Medulla oblongata (tissue), 1 donor: Measurements from ENCODE around the gene SLC51B.
"Not testable (repeated sequence)": the region's sequence is repeated elsewhere in the genome, so short reads cannot be mapped to it uniquely, and the experiment has no call there.

Experiments
- DNase-seq: peaks from one replicate; pipeline ENCODE4 v3.0.0-alpha.2; 2015; ENCODE audit errors: extremely low spot score

SLC51B gene

DNA sequence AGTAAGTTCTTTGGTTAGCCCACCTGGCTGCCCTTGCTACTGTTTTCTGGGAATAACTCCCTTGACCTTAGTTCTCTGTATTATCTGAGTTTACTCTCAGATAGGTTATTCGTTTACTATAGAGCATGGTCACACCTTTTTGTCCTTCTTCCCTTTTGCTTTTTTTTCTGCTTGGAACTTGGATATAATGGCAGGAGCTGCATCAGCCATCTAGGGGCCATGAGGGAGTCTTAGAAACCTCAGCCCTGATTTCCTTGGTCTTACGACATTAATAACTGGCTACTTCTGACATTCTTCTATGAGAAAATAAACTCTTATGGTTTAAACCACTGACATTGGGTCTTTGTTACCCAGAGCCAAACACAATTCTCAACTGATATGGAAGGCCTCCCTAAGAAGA is 3.4 kb upstream of the SLC51B start:
- DNase-seq = no peak

DNA sequence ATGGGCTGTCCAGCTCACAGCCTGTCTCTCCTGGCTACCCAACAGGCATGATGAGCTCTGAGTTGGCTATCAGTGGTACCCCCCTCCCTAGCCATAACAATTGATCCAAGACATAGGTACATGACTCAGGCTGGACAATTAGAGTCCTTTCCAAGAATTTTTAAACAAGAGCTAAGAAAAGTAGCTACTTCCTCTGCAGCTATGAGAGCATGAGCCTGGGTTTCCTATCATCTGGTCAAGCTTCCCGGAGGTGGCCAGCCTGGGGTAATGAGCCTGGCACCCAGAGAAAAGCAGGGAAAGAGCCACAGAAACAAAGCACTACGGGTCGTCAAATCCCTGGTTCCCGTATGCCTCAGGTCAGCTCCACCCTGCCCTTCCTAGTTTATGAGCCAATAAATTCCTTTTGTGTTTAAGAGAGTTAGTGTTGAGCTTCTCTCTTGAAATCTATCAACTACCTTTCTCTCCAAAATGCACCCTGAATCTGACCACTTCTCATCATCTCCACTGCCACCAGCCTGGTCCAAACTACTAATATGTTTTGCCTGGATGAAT is 2.3 kb upstream of the SLC51B start:
- DNase-seq = no peak

DNA sequence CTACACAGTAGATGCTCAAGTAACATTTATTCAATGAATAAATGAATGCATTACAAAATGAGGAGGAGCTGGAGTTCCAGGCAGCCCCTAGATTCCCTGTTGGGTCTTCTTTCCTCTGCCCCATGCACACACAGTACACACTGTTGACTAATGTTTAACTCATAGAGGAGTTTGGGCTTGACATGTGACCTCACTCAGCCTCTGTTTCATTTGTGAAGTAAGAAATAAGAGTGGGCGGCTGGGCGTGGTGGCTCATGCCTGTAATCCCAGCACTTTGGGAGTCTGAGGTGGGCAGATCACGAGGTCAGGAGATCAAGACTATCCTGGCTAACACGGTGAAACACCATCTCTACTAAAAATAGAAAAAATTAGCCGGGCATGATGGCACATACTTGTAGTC is 969 bp upstream of the SLC51B start:
- DNase-seq = not testable (repeated sequence)

DNA sequence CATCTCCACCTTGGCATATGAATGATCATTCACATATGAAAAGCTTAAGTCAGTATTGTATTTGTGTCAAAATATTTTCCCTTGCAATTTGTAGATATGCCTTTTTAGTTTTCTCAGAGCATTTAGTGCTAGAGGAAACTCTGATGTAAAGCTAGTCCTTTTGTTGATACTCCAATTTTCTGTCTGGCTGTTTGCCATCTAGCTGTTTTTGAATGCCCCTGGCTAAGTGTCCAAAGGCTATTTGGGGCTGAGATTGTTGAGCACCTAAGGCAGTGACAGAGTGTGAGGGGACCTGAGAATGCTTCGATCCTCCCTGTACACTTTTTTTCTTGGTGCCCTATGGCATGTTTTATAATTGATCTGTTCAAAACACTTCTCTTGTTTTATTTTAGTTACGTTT is 3.1 kb downstream of the SLC51B start:
- no peak for DNase-seq

DNA sequence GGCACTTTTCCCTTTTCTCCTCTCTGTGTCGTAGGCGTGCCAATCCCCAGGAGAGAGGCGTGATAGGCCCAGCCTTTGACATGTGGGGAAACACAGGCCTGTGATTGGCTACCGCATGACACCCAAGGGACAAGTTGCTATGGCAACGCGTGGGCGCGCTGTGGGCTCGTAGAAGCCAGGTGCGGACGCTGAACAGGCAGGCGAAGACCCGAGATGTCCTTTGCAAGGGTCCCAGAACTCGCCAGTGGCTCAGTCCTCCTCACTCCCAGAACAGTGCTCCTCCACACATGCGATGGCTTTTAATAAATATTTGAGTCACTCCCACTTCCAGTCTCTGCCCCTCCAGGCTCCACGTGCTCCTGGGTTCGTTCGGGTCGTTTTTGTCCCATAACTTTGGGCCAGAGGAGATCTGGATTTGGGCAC is 4.2 kb downstream of the SLC51B start:
- peak; percentile 97 for DNase-seq

DNA sequence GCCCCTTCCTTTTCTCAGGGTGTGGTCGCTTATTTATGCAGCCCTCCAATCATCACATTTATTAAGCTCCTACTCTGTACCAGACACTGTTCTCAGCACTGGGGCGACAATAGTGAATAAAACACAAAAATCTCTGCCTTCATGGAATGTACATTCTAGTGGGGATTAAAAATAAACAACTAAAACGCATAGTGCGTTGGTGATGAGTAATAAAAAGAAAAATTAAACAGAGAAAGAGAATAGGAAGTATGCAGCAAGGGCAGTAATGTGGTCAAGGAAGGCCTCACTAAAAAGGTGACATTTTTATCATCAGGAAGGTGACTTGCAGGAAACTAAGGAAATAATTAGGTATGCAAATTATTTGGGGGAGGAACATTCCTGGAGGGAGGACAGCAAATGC is 5.1 kb downstream of the SLC51B start:
- no peak for DNase-seq

DNA sequence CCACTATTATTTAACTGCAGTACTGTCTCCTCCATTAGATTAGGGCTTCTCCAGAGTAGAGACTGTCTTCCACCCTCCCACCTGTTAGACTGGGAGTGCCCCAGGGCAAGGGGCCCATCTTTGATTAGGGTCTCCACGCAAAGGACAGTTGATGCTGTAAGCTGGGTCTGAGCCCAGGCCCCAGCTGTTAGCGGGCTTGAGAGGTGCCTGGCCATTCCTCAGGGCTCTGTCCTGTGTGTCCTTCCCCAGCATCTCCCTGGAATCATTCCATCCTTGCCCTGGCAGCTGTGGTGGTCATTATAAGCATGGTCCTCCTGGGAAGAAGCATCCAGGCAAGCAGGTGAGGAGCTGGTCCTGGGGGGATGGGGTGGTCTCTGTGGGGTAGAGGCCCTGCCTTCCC is 6.1 kb downstream of the SLC51B start:
- DNase-seq = no peak

DNA sequence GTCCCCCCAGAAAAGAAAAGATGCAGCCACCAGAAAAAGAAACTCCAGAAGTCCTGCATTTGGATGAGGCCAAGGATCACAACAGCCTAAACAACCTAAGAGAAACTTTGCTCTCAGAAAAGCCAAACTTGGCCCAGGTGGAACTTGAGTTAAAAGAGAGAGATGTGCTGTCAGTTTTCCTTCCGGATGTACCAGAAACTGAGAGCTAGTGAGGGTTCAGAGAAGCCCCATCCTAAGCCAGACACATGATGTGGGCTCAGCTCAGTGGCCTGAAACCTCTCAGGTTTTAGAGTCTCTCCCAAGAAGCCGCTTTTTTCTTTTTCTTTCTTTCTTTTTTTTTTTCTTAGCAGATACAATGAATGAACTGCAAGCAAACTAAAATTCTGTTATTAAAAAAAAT is 7.8 kb downstream of the SLC51B start:
- no peak for DNase-seq

DNA sequence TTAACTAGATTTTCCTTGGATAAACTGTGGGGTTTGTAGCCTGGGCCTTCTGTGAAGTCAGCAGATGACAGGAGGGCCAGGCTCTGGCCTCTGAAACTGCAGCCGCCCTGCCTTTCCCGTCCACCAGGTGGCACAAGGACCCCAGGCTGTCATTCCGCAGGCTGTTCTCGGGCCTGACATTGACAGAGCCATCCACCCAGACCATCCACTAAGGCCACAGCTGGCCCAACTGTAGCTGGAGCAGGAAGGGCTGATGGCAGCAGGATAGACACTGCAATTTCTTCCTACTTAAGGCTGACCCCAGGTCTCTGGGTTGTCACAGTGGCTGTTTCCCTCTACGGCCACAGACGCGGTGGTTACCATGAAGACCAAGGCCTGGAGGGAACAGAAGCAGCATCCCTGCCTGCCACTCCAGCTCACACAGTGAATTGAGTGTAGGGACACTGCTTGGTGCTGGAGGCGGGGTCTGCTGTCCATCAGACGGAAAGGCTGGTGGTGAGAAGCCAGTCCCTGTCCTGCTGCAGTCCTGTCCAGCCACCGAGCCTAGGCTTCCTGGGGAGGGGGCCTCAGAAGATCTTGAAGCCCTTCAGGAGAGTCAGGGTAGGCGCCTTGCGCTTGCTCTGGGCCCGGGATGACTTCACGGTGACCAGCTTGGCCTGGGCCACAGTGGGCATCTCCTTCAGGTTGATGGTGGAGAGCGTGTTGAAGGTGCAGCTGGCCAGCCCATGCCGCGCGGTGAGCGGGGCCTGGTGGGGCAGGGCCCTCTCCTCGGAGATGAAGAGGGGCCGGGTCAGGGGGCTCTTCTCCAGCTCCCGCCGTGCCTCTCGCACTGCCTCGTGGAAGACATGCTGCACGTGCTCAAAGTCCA is 9.4 kb downstream of the SLC51B start:
- DNase-seq = peak; percentile 89

DNA sequence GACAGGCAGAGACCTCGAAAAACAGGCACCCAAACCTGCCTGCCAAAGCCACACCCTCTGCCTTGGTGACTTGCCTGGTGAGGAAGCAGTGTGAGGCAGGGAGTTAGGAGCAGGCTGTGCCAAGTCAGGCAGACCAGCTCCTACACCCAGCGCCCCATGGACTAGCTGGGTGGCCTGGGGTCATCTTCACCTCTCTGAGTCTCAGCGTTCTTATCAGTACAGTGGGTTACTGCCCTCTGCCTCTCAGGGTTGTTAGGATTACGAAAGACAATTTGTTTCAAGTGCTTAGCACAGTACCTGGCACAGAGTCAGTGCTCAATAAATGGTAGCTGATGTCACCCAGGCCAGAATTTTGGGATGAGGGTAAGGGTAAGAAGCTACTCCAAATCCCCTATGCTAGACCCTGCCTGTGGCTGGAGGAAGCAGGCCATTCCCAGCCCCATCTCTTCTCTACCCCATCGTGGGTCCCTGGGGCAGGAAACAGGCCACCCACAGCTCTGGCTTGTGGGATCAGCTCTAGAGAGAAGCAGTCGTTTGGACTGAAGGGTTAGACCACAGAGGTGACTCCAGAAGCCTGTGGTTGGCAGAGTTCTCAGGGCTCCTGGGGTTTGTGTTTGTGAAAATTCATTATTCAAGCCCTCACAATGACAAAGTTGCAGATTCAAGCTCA is 10.1 kb downstream of the SLC51B start:
- no peak for DNase-seq

DNA sequence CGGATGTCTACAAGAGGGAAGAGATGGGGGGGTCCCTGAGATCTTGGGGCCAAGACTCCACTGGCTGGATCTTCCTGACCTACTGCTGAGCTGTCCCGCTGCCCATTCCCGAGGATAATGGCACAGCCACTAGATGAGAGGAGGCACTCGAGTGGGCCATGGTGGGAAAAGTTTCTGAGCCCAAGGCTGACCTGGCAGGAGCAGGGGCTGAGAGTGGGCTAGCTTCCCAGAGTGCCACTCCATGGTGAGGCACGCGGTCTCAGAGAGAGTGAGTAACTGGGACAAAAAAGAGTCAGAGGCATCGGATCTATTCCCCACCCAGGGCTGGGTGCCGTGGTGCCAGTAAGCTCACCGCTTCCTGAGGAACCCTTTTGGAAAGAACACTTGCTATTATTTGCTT is 10.9 kb downstream of the SLC51B start:
- DNase-seq = peak; percentile 69

DNA sequence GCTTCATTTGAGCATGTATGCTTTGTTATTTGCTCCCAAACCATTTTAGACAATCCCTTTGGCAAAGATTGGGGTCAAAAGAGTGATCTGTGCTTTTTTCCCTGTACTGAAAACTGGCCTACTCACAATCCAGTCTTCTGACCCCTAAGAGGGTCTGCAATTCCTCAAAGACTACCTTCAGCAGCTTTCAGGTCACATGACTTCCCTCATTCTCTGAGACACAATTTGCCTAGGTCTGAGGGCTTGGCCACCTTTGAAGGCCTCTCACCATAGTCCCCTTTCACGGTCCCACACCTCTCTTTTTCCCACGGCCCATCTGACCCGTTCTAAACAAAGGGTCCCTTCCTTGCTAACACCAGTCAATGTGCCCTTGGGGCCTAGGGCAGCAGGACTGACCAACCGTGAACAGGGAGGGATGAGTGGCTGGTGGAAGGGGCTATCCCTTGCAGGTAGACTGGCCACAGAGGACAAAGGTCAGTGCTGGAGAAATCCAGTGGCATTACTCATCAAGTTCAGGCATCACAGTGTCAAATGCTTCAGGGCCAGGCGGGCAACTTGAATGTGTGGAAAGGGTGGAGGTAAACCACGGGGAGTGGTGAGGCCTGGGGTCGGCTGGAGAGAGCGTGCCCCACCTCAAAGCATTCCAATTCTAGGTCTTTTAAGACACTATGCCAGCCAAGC is 11.8 kb downstream of the SLC51B start:
- no peak for DNase-seq

DNA sequence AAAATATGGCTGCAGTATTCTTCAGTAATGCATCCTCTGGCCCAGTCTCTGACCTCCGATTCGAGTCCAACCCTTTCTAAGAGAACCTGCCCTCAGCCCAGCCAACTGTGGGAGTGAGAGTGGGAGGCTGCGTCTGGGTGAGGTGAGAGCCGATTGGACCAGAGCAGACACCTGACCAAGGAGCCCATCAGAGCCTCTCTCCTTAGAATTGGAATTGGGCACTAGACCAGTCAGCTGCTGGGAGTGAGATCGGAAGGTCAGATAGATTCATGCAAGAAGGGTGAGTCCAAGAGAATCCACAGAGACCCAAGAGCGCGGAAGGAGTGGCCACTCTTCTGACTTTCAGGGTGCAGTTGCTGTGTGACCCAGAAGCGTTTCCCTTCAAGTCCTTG is 12.4 kb downstream of the SLC51B start:
- DNase-seq = no peak

DNA sequence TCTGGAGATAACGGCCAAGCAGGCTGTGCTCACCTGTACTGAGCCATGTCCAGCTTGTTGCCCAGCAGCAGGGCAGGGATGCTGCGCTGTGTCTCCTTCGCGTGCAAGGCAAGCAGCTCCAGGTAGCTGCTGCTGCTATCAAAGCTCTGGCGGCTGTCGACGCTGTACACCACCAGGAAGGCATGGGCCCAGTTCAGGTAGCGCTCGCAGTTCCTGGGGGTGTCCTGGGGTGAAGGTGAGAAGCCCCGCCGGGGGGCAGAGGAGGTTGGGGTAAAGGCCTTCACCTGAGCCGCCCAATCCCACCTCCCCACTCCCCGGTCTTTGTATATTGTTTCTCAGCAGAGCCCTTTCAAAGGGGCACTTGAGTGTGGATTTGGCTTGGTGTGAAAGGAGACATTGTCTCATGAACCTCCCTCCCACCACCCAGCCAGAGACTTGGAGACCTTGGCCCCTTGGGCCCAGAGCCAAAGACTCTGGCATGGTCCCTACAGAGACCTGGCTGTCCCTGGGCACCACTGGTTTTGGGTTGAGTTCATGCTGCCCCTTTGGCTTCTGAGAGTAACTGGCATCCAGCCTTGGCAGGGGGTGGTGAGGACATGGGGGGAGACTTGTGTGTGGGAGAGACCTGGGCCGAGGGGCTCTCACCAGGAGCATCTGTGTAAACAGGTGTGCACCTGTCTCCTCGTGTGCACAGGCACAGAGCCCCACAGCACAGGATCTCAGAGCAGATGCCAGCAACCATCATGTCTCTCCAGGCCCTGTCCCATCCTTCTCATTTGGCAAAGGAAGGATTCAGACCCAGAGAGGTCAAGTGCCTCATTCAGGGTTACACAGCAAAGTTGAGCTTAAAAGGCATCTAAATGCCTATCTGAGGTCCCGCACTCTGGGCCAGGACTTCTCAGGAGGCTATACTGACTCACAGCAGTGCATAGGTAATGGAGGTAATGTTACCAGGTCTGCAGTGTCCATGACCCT is 13.5 kb downstream of the SLC51B start:
- peak; percentile 66 for DNase-seq

DNA sequence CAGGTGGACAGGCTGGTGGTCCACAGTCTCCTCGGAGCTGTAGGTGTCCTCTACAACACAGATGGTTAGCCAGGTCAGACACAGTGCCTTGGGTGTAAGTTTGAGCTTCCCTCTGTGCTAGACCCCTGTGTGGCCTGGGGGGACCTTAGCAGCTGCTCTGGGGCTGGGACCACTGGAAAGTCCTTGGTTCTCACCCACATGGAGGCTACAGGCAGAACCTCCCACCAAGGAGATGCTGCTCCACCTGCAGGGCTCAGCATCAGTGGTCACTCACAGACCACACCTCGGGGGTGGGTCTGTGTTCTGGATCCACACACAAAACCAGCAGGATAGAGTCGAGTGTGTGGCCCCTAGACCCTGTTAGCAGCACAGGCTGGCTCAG is 14.2 kb downstream of the SLC51B start:
- no peak for DNase-seq

DNA sequence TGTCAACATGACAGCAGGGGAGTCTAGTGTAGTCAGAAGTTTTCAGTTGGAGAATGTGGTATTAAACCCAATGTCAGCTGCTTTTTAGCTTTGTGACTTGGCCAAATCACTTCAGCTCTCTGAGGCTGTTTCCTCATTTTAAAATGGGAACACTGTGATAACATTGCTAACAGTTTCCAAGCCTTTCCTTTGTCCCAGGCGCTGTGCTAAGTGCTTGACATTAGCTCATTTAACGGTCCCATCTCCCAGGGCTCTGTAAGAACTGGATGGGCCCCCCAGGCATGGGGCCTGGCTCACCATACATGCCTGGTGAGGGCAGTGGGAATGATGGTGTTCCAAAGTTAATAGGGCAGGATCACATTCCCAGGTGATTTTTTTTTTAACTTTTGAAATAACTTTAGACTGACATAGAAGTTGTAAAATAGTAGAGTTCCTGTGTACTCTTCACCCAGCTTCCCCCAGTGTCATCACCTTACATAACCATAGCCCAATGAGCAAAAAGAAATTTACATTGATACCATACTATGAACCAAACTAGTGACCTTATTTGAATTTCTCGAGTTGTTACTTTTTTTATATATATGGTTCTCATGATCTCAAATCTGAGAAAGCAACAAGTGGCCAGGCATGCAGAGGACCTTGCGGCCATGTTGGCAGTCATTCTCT is 14.9 kb downstream of the SLC51B start:
- DNase-seq = peak; percentile 53

DNA sequence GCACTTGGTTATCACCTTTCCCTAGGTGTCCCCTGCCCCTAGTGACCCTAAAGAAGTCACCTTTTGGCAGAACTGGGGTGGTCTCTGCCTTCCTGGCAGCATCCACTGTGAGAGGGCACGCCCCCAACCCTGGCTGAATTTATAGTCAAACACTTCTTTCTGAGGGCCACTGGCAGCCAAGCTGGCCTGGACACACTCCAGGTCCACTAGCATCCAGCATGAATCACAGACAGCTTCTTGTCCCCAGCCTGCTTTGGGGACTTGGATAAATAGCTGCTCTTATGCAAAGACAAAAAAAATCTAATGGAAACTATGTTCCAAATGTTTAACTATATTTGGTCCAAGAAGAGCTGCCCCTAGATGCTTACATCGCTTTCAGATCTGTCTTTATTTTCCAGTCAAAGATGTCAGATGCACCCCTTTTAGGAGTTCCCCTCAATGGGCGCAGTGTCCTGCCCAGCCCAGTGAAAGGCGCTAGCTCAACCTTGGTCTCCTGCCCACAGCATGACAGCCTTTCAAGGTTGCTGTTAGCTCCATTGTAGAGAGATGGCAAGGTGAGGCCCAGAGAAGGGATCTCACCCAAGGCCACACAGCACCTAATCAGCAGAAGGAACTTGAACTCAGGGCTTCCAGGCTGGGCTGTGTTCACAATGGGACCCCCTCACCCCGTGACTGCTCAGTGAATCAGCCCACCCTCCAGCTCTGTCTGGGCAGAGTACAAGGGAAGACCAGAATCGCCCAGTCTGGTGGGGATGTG is 15.6 kb downstream of the SLC51B start:
- DNase-seq = peak; percentile 89

DNA sequence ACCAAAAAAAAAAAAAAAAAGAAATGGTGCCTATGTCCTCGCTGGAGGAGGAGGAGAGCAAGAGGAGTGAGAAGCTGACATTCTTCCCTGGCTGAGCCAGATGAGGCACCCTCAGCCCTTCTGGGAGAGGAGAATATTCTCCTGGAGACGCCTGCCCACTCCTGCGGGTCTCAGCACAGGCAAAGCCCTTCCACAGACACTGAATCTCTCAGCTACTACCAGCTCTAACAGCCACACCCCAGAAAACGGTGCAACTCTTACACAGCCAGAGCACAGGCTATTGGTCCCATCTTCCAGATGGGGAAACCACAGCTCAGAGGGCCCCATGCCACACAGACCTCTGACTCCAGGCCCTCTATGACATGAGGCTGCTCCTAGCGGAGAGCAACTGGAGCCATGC is 16.9 kb downstream of the SLC51B start:
- DNase-seq = no peak

DNA sequence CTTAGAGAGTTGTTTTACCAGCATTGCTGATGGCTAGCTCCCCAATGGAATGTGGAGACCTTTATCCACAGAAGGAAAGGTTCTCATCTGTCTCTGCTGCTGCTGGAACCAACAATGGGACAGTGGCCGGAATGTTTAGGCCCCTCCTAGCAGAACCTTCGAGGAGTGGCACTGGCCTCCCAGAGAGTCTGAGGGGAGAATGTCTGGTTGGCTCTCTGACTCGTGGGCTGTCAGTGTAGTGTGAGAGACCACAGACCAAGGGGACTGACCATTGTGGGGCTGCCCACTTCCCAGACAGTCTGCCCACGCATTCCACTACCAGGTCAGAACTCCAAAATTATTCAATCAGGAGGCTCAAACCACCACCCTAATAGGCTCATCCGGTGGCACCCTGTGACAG is 17.5 kb downstream of the SLC51B start:
- DNase-seq = no peak
